SK-N-SH (cell line): Measurements from ENCODE around the gene PAK1. TPM values are rescaled to one million over a fixed set of nuclear protein-coding genes. Genes with fewer than 3 reads are reported as not detected.

Experiments used
- CTCF ChIA-PET: fragments of 300-600, 350-600 bp; formaldehyde crosslinking; extraction: SDS; loops from one replicate; lab custom pipeline; 2021; lab: Yijun Ruan, JAX
- POLR2A ChIA-PET: fragments of 350-600 bp; sonication (Branson Sonifier 250); formaldehyde crosslinking; extraction: SDS; loops from one replicate; lab custom pipeline; 2020; ENCODE audit warnings: antibody characterized with exemption, inconsistent platforms; lab: Yijun Ruan, JAX
- DNase-seq: peaks from one replicate; pipeline ENCODE4 v3.0.0; 2012
- H2AFZ ChIP-seq: fragments of 200-600 bp; sonication (generic); 2 replicates; pipeline ENCODE4 v1.8.1; 2016; ENCODE audit warnings: antibody characterized with exemption, mild to moderate bottlenecking, low read depth
- H3F3A ChIP-seq: fragments of 200-600 bp; sonication (generic); replicated peaks from 2 replicates; pipeline ENCODE3; 2016; ENCODE audit warnings: antibody characterized with exemption, mild to moderate bottlenecking; ENCODE audit not compliant: insufficient read depth
- H3K27ac ChIP-seq, 2 experiments: fragments of 200-500 bp in 1 of 2; fragments of 200-600 bp in 1 of 2; sonication (Bioruptor generic) in 1 of 2; sonication (generic), shearing (Covaris generic) in 1 of 2; 2 replicates each; pipeline versions ENCODE4 v1.5.1 to v1.6.1; 2014 to 2016; ENCODE audit warnings: low read depth in 2 of 2, inconsistent platforms in 1 of 2, low read length in 1 of 2, mild to moderate bottlenecking in 1 of 2, mixed read lengths in 1 of 2
- H3K27me3 ChIP-seq: fragments of 200-600 bp; sonication (generic), shearing (Covaris generic); 2 replicates; pipeline ENCODE4 v1.6.1; 2016; ENCODE audit warnings: mixed run types; ENCODE audit not compliant: insufficient read depth
- H3K36me3 ChIP-seq, 2 experiments: fragments of 200-500 bp in 1 of 2; fragments of 200-600 bp in 1 of 2; sonication (Bioruptor generic) in 1 of 2; sonication (generic) in 1 of 2; replicated peaks in 1 of 2; 2 replicates each; pipeline versions ENCODE3 to v1.5.1; 2014 to 2016; ENCODE audit warnings: low read length in 1 of 2, mild to moderate bottlenecking in 1 of 2; ENCODE audit not compliant: insufficient read depth in 2 of 2, control insufficient read depth in 1 of 2
- H3K4me1 ChIP-seq, 2 experiments: fragments of 200-500 bp in 1 of 2; fragments of 200-600 bp in 1 of 2; sonication (Bioruptor generic) in 1 of 2; sonication (generic), shearing (Covaris generic) in 1 of 2; 2 replicates each; pipeline versions ENCODE4 v1.5.1 to v1.6.1; 2014 to 2016; ENCODE audit warnings: low read depth in 1 of 2, low read length in 1 of 2, mixed run types in 1 of 2; ENCODE audit not compliant: insufficient read depth in 2 of 2, control insufficient read depth in 1 of 2
- H3K4me2 ChIP-seq: fragments of 200-600 bp; sonication (generic), shearing (Covaris generic); 2 replicates; pipeline ENCODE4 v1.6.1; 2017; ENCODE audit warnings: mixed run types
- H3K4me3 ChIP-seq, 2 experiments: fragments of 200-500 bp in 1 of 2; fragments of 200-600 bp in 1 of 2; sonication (Bioruptor generic) in 1 of 2; sonication (generic), shearing (Covaris generic) in 1 of 2; 2 replicates each; pipeline versions ENCODE4 v1.5.1 to v1.8.1; 2014 to 2016; ENCODE audit warnings: low read depth in 2 of 2, inconsistent platforms in 1 of 2, low read length in 1 of 2, mild to moderate bottlenecking in 1 of 2, mixed read lengths in 1 of 2, moderate library complexity in 1 of 2
- H3K79me2 ChIP-seq: fragments of 200-600 bp; sonication (generic); 2 replicates; pipeline ENCODE4 v1.8.1; 2017; ENCODE audit warnings: mild to moderate bottlenecking; ENCODE audit not compliant: insufficient read depth
- H3K9ac ChIP-seq: fragments of 200-600 bp; sonication (generic); 2 replicates; pipeline ENCODE4 v1.6.1; 2017; ENCODE audit warnings: mixed run types
- H3K9me2 ChIP-seq: fragments of 200-600 bp; sonication (generic); 2 replicates; pipeline ENCODE4 v1.6.1; 2017; ENCODE audit warnings: mixed run types
- H3K9me3 ChIP-seq: fragments of 200-600 bp; sonication (generic); 2 replicates; pipeline ENCODE4 v1.6.1; 2017; ENCODE audit warnings: mixed run types, mild to moderate bottlenecking, moderate library complexity
- H4K20me1 ChIP-seq: fragments of 200-600 bp; sonication (generic); 2 replicates; pipeline ENCODE4 v1.6.1; 2017; ENCODE audit warnings: mild to moderate bottlenecking, mixed run types; ENCODE audit not compliant: insufficient read depth
- EP300 ChIP-seq, 2 experiments: IDR thresholded peaks; 2 replicates each; pipeline versions ENCODE4 v1.4.0 to v1.6.1; 2012; ENCODE audit warnings: borderline replicate concordance in 1 of 2, low read depth in 1 of 2, low read length in 1 of 2
- FOXM1 ChIP-seq: IDR thresholded peaks from 2 replicates; pipeline ENCODE4 v1.4.0; 2012; ENCODE audit warnings: low read depth, mild to moderate bottlenecking
- GATA2 ChIP-seq: sonication (generic); formaldehyde crosslinking; IDR thresholded peaks from 2 replicates; pipeline ENCODE4 v1.5.0; 2020; ENCODE audit warnings: mild to moderate bottlenecking, missing genetic modification reagents
- JUND ChIP-seq: IDR thresholded peaks from 2 replicates; pipeline ENCODE4 v1.4.0; 2012
- MEF2A ChIP-seq: IDR thresholded peaks from 2 replicates; pipeline ENCODE4 v1.4.0; 2012; ENCODE audit warnings: low read depth, borderline replicate concordance
- NFIC ChIP-seq: IDR thresholded peaks from 2 replicates; pipeline ENCODE4 v1.4.0; 2012; ENCODE audit warnings: borderline replicate concordance
- PBX3 ChIP-seq: IDR thresholded peaks from 2 replicates; pipeline ENCODE4; 2012
- POLR2AphosphoS5 ChIP-seq: IDR thresholded peaks from 2 replicates; pipeline ENCODE4 v1.6.1; 2012; ENCODE audit warnings: low read depth, low read length
- RAD21 ChIP-seq: IDR thresholded peaks from 2 replicates; pipeline ENCODE4 v1.6.1; 2012; ENCODE audit warnings: mild to moderate bottlenecking, low read length
- REST ChIP-seq: IDR thresholded peaks from 2 replicates; pipeline ENCODE4 v1.6.1; 2012; ENCODE audit warnings: mild to moderate bottlenecking, low read depth, low read length, moderate library complexity
- RXRA ChIP-seq: IDR thresholded peaks from 2 replicates; pipeline ENCODE4 v1.4.0; 2012; ENCODE audit warnings: low read depth, mild to moderate bottlenecking, borderline replicate concordance
- SMC3 ChIP-seq: IDR thresholded peaks from 2 replicates; pipeline ENCODE4 v1.6.1; 2012; ENCODE audit warnings: low read depth, low read length, improper control_type of control experiment
- TAF1 ChIP-seq: IDR thresholded peaks from 2 replicates; pipeline ENCODE4 v1.6.1; 2012; ENCODE audit warnings: low read depth, mild to moderate bottlenecking, low read length, moderate library complexity, borderline replicate concordance
- WGBS: methylation state at CpG from one replicate; pipeline ENCODE4 v1.1.6; 2017; ENCODE audit warnings: low lambda C conversion rate; 5-methylcytosine and 5-hydroxymethylcytosine counted together
- polyA plus RNA-seq, 3 experiments: library from polyadenylated mRNA; depleted of rRNA; stranded (reverse); fragments of >200 nt; gene quantifications; 2 replicates each; pipeline ENCODE4 v1.2.3, GENCODE V29; 2012

PAK1 gene
- polyA plus RNA-seq, 1 of the 3 experiments (the other 2 are of a cell fraction) = 17.9 TPM

GRCh38 chr11:77449784-77450183 is 24.1 kb downstream of the PAK1 start:
- DNase-seq = no peak
- ChIA-PET CTCF (interaction anchor here (1.1 kb wide), 1 partner anchor 19 kb away, joined by 4 read pairs; no protein-coding TSS in a partner anchor), POLR2A (no interaction called here)
- H3K4me2 ChIP-seq = no peak overlapping the region
- no peaks in the 10 kb centered on the region for H3K79me2 ChIP-seq
- TF ChIP-seq EP300 (IDR thresholded peaks at IDR 0.05; ENCODE audit: borderline replicate concordance in 1 of 2, low read depth in 1 of 2, low read length in 1 of 2) = no peak
- no peak for TF ChIP-seq RXRA
- TF ChIP-seq RAD21 = no peak
- TF ChIP-seq REST = no peak
- TF ChIP-seq TAF1 = no peak
- no peak for TF ChIP-seq SMC3
- TF ChIP-seq JUND = no peak
- H3K9ac ChIP-seq = no peak overlapping the region
- peaks cover 0 to 3% of the 10 kb centered on the region in 2 experiments; a peak in 1 of 4 replicates for H3K4me1 ChIP-seq
- H3K9me3 ChIP-seq = no peaks in the 10 kb centered on the region
- H3F3A ChIP-seq = no peaks in the 10 kb centered on the region
- no peak overlapping the region for H3K27ac ChIP-seq
- H3K36me3 ChIP-seq = no peaks in the 10 kb centered on the region
- no peak overlapping the region for H3K4me3 ChIP-seq
- H3K9me2 ChIP-seq = no peaks in the 10 kb centered on the region
- WGBS = 84% methylated on average over 1 of the region's 1 CpG
- no peaks in the 10 kb centered on the region for H3K27me3 ChIP-seq
- H2AFZ ChIP-seq = no peak overlapping the region; the same call in 1 of the 2 replicates
- H4K20me1 ChIP-seq = no peaks in the 10 kb centered on the region

- H3K79me2 ChIP-seq = no peaks in the 10 kb centered on the region
- no peaks in the 10 kb centered on the region for H3K4me1 ChIP-seq
- no peak overlapping the region for H3K27ac ChIP-seq
- CTCF ChIA-PET = no interaction called here
- H3K9ac ChIP-seq = no peak overlapping the region
- TF ChIP-seq GATA2 (CRISPR knock-in tag) (no peak), POLR2AphosphoS5 (no peak), EP300 (IDR thresholded peaks at IDR 0.05; ENCODE audit: borderline replicate concordance in 1 of 2, low read depth in 1 of 2, low read length in 1 of 2) (no peak), SMC3 (no peak), RAD21 (no peak), JUND (no peak), PBX3 (no peak), REST (no peak), NFIC (no peak), FOXM1 (no peak), MEF2A (no peak)
- TF ChIP-seq, all 33 proteins: peak for 0
- Histone ChIP-seq H3K9me2 (no peaks in the 10 kb centered on the region), H3K27me3 (no peaks in the 10 kb centered on the region), H3F3A (no peaks in the 10 kb centered on the region), H3K9me3 (no peaks in the 10 kb centered on the region), H3K4me3 (no peak overlapping the region), H2AFZ (no peak overlapping the region; the same call in 1 of the 2 replicates), H4K20me1 (no peaks in the 10 kb centered on the region), H3K4me2 (no peak overlapping the region), H3K36me3 (no peaks in the 10 kb centered on the region)
- POLR2A ChIA-PET = no interaction called here
- 83% methylated on average over 5 of the region's 5 CpGs for WGBS
- no peak for DNase-seq
These were observed 24.8 kb downstream of the PAK1 start for GRCh38 chr11:77449060-77449521.
